GM19455 (cell line): ENCODE data around the gene JARID2.
"Not testable (repeated sequence)": the region's sequence is repeated elsewhere in the genome, so short reads cannot be mapped to it uniquely, and the experiment has no call there.

Experiments used
- ATAC-seq: cut with Tn5 transposase; IDR thresholded peaks from one replicate; pipeline ENCODE4 v1.9.1; 2021; ENCODE audit not compliant: unreplicated experiment

JARID2 gene

DNA sequence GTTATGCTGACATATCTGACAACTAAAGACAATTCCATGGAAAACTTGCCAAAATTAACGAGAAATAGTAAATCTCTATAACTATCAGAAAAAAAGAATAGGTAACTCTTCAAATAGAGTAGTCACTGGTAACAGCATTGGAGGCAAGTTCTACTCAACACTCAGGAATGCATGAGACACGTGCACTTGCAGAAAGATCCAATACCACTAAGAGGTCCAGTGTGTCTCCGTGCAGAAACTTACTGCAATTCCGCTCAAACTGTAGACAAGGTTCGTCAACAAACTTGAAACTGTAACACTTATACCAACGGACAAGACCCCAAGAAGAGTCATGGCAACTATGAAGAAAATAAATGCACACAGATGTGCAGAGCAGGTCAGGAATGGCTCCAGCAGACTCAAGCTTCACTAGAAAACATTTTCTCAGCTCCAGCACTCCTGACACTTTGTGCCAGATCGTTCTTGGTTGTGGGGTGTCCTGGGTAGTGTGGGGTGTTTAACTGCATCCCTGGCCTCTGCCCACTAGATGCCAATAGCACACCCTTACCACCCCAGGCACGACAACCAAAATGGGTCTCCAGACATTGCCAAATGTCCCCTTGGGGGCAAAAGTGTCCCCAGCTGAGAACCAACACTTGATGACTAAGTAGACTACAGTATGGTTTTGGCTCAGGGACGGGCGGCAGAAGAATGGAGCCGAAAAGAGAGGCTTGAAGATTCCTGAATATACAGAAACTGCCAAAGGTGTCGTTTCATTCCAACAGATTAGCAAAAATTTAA, 282.2 kb downstream of the JARID2 start:
- no peak for ATAC-seq

DNA sequence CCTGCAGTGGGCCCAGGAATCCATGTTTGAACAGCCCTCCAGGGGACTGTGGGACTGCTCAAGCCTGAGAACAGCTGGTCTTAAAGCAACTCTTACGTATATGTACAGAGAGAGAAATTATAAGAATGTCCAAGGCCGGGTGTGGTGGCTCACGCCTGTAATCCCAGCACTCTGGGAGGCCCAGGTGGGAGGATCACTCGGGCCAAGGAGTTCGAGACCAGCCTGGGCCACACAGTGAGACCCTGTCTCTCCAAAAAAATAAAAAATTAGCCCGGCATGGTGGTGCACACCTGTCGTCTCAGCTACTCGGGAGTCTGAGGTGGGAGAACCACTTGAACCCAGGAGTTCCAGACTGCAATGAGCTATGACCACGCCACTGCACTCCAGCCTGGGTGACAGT, 283.0 kb downstream of the JARID2 start:
- ATAC-seq: no peak

DNA sequence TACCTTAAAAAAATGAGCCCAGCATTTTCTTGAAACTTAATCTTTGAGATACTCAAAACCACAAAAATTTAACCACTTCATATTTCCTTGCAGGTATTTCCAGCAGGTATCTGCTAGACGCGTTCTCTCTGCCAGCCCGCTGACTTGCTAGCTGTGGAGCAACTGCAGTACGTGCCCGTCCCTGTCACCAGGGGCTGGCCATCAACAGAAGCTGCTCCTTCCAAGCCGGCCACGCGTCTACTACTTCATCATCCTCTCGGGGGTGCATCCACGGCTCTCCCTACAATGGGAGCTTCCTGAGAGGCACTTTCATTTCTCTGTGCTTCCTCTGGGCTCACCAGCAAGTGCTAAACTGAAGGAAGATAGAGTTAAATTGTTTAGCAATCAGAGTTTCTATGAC, 284.5 kb downstream of the JARID2 start:
- no peak for ATAC-seq

DNA sequence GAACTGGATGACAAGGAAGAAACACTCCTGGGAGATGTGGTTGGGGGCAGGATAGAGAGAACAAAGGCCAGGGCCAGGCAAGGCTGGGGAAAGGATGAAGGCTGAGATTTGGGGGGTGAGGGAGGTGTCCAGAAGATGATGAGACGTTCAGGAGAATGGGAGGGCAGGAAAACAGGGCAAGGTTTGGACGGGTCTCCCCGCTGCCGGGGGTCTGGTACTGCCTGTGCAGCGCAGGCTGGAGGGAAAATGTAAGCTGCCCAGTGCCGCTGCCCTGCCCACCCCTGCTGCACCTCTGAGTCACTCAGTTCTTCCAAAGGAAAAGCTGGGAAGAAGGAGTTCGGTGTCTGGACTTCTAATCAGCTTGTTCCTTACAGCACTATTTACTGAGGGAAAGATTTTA, 286.1 kb downstream of the JARID2 start:
- ATAC-seq: no peak

DNA sequence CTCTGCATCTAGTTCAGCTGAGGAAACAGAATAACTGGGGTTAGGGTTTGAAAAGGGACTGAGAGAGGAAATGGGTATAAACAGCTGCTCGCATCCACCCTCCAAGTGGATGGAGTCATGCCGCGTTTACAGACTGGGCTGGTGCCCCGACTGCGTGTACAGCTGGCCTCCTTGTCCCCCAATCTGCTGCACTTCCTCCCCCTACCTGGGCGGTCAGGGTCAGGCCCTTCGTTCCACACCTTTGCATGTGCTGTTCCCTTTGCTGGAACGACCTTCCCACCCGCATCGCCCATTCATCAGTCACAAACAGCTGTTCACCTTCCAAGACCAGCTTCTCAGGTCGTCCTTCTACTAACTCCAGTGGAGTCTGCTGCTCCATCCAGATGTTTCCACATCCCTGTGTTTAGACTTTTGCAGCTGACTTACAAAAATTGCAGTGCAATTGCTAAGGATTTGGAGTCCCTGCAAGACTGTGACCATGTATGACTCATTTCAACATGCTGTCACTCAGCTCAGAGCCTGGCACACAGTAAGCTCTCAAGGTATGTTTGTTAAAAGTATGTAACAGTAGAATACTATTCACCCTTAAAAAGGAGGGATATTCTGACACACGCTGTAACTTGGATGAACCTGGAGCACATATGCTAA, 287.6 kb downstream of the JARID2 start:
- no peak for ATAC-seq

DNA sequence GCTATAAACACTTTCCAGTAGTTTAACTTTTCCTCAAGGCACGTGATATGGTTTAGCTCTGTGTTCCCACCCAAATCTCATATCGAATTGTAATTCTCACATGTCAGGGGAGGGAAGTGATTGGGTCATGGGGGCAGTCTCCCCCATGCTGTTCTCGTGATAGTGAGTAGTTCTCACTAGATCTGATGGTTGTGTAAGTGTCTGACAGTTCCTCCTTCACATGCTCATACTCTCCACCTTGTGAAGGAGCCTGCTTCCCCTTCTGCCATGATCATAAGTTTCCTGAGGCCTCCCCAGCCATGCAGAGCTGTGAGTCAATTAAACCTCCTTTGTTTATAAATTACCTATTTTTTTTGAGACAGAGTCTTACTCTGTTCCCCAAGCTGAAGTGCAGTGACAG, 289.1 kb downstream of the JARID2 start:
- no peak for ATAC-seq

DNA sequence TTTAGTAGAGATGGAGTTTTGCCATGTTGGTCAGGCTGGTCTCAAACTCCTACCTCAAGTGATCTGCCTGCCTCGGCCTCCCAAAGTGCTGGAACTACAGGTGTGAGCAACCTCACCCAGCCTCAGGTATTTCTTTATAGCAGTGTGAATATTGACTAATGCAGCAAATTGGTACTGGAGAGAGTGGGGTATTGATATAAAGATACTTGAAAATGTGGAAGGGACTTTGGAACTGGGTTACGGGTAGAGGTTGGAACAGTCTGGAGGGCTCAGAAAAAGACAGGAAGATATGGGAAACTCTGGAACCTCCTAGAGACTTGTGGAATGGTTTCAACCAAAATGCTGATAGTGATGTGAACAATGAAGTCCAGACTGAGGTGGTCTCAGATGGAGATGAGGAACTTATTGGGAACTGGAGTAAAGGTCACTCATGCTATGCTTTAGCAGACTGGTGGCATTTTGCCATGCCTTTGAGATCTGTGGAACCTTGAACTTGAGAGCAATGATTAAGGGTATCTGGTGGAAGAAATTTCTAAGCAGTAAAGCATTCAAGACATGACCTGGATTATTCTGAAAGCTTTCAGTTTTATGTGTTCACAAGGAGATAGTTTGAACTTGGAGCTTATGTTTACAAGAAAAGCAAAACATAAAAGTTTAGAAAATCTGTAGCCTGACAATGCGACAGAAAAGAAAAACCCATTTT, 289.8 kb downstream of the JARID2 start:
- no peak for ATAC-seq

DNA sequence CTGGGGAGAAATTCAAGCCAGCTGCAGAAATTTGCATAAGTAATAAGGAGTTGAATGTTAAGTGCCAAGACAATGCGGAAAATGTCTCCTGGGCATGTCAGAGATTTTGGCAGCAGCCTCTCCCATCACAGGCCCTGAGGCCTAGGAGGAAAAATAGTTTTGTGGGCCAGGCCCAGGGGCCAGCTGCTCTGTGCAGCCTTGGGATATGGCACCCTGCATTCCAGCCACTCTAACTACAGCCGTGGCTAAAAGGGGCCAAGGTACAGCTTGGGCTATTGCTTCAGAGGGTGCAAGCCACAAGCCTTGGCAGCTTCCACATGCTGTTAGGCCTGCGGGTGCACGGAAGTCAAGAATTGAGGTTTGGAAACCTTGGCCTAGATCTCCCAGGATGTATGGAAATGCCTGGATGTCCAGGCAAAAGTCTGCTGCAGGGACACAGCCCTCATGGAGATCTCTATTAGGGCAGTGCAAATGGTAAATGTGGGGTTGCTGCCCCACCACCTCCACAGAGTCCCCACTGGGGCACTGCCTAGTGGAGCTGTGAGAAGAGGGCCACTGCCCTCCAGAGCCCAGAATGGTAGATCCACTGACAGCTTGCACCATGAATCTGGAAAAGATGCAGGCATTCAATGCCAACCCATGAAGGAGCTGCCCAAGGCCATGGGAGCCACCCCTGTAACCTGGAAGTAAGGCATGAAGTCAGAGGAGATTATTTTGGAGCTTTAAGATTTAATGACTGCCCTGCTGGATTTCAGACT, 290.5 kb downstream of the JARID2 start:
- ATAC-seq: no peak

DNA sequence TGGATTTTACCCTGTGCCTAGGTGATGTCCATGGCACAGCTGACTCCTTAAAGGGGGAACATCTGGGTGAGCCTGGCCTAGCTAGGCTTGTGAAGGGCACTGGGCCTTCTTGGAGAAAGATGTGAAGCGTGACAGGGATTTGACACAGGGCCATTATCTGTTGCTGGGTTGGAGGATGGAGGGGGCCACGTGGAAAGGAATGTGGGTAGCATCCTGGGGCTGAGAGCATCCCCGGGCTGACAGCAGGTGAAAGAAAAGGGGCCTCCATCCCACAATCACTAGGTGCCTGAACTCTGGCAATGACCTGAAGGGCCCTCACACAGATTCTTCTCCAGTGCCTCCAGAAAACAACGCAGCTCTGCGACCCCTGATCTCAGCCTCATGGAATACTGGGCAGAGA, 292.2 kb downstream of the JARID2 start:
- ATAC-seq: no peak

DNA sequence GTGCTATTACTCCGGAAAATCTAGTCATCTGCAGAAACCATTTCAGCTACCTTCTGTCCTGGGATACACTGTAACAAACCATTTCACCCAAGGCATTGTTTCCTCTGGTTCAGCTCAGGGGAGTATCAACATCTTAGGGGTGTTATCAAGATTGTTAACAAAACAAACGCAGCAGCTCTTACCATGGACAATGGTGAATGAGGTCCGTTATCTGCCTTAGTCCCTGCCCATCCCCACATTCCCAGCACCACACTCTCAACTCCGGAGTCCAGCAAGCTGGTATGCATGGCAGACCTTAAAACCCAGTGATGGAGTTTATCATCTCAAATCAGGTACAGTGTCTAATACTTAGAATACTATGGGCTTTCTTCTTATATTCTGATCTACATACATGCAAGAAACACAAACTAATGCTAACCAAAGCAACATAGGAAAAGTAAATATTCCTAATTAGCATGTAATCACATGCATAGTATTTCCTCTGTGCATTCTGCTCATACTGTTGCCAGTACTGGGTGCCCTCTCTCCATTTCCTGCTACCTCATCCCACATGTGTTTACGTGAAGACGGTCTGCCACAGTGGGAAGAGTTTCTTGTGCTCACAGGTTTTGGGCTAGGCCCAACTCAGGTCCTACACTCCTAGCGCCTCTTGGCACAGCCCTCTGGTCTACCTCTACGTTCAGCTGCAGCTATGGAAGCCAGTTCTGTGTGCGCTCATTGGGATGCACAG, 293.1 kb downstream of the JARID2 start:
- no peak for ATAC-seq

DNA sequence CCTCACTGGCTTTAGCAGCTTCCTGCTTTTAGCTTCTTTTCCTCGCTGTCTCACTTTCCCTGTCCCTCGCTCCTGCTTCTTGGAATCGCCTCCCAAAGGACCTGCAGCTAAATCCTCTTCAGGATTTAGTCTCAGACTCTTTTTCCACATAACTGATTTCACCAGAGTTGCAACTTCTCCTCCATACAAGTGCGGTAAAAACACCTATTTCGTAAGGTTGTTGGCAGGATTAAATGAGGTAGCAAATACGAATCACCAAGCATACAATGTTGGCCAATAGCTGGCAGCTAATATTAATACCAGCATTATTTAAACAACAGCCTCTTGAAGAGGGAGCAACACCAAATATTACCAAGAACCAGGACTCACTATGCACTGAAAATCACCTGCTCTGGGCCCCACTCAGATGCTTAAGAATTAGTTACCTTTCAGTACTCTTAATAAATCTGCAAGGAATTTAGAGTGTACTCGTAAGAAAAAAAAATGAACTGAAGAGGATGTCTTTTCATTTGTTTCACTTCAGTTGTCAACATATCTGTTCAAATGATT, 293.9 kb downstream of the JARID2 start:
- no peak for ATAC-seq

DNA sequence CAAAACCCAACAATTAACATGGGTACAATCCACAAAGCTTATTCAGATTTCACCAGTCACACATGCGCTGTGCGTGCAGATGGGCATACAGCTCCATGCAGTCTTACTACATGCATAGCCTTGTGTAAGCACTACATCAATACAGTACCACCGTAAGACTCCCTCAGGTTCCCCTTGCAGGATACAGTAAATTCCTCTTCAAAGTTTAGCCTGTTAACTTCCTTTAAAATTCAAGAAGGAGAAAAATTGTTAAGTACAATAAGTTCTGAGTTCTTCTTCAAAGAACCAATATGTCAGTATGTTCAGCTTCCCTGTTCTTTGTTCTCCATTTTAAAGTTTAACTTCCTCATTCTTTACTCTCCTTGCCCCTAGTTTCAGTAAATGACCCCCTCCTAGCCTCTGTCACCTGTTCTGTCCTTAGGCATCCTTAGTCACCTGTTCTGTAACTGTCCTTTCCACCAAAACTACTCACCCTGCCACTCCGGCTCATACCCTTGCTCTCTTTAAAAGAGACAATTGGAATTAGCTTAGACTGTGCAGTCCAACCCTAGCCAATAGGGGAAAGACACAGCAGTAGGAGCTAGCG, 297.6 kb downstream of the JARID2 start:
- ATAC-seq: not testable (repeated sequence)

DNA sequence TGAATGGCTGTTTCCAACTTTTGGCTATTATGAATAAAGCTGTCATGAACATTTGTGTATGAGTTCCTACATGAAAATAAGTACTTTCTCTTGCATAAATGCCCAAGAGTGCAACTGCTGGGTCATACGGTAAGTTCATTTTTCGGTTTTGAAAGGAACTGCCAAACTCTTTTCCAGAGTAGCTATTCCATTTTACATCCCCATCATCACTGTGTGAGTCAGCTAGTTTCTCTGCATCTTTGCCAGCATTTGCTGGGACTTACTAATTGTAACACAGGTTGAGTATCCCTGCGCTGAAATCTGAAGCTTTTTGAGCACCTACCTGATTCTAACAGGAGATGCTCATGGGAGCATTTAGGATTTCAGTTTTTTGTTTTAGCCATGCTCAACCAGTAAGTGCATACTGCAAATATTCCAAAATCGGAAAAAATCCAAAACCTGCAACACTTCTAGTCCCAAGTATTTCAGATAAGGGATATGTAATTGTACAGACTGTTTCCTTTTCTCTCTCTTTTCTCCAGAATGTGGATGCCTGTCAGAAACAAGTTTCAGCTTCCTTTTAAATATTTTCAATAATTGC, 298.5 kb downstream of the JARID2 start:
- no peak for ATAC-seq

DNA sequence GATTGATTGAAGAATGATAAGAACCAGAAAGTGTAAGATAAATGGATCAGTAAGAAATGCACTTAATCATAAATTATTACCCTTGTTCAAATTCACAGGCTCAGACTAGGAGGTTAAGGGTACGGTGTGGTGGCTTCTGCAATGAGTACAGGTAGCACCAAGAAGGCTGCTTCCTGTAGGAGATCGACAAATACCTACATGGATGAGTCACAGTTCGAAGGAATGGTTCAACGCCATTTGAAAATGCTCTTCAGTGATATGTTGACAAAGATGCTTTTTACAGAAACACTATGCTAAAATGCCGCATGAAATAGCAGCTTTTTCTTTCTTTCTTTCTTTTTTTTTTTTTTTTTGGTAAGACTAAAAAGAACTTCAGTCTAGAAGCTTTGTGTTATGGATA, 300.7 kb downstream of the JARID2 start:
- ATAC-seq: no peak

DNA sequence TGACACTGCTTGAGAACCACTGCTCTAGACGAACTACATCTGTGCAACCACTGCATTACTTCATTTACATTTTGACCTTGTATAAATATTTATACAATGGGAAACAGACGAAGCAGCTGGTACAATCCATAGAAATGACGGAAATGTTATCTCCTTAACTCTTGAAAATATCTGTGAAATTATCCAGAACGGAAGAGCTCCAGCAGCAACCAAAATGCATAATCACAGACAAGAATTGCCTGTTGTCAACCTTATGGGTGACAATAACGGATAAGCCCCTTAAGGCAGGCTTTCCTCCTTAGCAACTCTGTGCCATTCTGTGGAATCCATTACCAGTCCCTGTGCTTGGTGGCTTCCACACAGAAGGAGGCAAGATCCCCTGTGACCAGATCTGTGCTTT, 301.5 kb downstream of the JARID2 start:
- no peak for ATAC-seq

DNA sequence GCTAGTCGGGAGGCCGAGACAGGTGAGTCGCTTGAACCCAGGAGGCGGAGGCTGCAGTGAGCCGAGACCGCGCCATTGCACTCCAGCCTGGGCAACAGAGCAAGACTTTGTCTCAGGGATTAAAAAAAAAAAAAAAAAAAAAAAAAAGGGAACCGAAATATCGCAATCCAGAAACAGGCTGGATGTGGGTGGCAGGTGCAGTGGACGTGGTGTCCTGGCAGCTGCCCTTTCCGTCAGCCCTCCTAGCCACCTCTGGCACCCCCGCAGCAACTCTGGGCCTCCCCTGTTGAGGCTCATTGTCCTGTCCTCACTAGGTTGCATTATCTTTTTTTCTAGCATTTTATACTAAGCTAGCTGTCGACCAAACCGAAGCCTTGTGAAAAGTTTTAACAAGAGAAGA, 303.5 kb downstream of the JARID2 start:
- no peak for ATAC-seq

DNA sequence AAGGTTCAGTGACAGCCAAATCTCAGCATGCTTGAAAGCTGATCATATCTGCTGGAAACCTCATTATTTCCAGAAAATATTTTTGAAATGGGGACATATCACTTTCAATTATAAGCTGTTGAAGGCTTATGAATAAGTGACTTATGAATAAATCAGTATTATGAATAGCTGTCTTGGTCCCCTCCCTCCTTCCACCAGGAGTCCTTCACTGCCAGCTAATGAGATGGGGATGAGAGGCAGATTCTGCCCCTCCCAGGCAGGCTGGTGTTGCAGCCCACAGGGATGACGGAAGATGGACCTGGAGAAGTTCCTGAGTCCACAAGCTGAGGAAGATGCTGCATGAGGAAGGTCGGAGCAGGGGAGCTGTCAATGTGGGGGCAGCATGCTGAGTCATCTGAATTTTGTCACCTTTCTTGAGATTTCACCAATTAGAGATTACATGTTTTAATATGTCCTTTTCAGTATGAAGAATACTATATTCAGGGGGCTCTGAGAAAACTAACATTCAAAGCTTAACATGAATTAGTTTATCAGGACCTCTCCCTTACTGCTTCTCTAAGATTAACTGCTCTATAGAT, 304.8 kb downstream of the JARID2 start:
- no peak for ATAC-seq

DNA sequence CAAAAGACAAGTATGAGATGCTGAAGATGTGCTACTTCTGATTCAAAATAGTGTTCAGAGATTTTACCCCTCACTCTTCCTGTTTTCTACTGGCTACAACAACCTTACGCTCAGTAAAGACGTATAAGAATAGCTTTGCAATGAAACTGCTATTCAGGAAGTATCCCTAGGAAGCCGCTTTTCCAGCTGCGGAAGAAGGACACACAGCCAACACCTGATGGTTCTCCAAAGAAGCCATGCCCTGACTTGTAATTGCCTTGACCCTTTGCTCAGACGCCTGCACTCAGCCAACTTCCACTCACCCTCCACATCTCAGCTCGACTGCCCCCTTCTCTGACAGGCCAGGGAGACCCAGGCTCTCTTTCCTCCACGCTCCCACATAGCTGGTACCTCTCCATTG, 305.4 kb downstream of the JARID2 start:
- no peak for ATAC-seq

DNA sequence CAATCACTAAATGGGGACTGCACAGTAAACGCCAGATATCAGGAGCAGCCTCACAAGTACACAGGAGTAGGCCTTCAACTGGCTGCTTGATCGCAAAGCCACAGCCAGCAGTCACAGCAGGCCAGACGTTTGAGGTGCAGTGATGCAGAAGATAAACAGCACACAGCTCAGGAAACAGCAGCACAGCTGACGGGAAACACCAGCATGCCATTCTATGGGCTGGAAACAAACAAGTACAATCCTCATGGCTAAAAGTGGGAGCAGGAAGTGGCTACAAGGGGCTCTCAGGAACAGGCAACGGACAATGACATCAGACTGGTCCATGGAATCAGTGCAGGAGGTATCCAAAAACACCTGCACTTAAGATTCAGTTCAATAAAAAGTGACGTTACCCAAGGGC, 305.9 kb downstream of the JARID2 start:
- ATAC-seq: no peak
